D341Med (cell line): ENCODE data around the gene APEX2.
"Not testable (repeated sequence)": the region's sequence is repeated elsewhere in the genome, so short reads cannot be mapped to it uniquely, and the experiment has no call there.

ENCODE experiments used
- DNase-seq: peaks from one replicate; pipeline ENCODE4 v3.0.0; 2012; ENCODE audit warnings: low spot score

Gene APEX2, protein sequence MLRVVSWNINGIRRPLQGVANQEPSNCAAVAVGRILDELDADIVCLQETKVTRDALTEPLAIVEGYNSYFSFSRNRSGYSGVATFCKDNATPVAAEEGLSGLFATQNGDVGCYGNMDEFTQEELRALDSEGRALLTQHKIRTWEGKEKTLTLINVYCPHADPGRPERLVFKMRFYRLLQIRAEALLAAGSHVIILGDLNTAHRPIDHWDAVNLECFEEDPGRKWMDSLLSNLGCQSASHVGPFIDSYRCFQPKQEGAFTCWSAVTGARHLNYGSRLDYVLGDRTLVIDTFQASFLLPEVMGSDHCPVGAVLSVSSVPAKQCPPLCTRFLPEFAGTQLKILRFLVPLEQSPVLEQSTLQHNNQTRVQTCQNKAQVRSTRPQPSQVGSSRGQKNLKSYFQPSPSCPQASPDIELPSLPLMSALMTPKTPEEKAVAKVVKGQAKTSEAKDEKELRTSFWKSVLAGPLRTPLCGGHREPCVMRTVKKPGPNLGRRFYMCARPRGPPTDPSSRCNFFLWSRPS

DNA sequence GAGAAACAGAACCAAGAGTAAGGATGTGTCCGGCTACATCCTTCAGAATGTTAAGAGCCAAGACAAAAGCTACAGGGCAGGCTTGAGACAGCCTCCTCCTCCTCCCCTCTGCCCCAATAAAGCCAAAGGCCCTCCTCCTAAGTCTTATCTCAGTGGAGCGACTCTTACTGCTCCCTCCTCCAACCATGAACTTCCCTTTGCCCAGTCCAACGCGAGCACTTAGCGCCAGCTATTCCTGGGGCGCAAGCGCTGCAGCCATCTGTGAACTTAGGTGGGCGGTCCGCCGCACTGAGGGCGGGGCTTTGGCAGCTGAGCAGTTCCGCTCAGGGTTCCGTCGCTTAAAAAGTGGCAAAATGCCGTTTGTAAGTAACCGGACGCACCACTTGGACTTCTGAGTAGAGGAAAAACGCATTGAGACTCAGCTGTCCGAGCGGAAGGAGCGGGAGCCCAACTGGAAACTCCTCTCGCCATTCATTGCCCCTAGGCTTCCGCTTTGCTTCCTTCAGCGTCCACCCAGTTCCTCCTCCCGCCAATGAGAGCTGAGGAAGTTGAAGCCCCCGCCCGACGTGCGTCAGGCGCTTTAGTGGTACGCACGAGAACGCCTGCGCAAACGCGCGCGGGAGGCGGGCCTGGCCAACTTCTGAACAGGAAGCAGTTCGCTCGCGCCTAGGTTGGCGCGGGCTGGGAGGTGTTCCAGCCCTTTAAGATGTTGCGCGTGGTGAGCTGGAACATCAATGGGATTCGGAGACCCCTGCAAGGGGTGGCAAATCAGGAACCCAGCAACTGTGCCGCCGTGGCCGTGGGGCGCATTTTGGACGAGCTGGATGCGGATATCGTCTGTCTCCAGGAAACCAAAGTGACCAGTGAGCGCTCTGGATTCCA lies at the start of gene APEX2:
APEX2 (plus strand) TSS at position 647 of the 882 bp plus-strand sequence; CDS start at position 707, 60 bp downstream.
- peak; percentile 88 for DNase-seq

DNA sequence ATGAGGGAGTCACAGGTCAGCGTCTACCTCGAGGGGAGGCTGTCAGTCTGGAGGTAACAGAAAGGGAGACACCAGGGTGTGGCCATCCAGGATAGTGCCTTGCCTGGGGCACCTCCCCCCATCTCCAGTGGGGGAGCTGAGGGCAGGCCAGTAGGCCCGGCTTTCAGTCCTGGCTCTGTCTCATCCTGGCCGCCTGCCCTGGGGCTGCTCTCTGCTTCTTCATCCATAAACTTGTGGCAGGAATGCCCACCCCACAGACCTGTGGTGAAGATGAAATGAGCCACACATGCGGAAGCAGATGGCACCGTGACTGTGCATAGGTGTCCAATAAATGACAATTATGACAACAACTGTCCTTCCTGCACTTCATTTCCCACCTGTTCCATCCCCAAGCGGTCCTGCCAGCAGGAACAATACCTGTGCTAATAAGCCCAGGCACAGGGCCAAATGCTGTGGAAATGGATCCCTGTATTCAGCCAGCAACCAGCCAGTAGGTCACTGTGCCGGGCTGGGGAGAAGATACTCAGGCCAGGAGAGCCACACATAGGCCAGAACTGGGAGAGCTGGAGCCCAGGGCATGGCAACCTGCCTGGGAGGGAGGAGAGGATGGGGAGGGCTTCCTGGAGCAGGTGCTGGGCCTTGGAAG lies 49.3 kb upstream of the APEX2 start:
- no peak for DNase-seq

DNA sequence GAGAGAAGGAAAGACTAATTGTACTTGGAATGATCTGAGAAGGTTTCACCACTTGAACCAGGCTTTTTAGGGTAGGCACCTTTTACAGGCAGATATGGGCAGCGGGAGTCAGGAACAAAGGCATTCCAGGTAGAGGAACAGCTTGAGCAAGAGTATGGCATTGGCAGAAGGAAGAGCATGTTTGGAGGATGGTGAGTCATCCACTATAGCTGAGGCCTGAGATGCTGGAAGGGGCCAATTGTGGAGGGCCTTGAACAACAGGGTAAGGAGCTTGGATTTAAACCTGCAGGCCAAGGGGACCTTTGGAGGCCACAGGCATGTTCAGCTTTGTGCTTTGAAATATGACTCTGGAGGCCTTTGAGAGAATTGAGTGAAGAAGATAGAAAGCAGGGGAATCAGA lies 38.4 kb upstream of the APEX2 start:
- no peak for DNase-seq

DNA sequence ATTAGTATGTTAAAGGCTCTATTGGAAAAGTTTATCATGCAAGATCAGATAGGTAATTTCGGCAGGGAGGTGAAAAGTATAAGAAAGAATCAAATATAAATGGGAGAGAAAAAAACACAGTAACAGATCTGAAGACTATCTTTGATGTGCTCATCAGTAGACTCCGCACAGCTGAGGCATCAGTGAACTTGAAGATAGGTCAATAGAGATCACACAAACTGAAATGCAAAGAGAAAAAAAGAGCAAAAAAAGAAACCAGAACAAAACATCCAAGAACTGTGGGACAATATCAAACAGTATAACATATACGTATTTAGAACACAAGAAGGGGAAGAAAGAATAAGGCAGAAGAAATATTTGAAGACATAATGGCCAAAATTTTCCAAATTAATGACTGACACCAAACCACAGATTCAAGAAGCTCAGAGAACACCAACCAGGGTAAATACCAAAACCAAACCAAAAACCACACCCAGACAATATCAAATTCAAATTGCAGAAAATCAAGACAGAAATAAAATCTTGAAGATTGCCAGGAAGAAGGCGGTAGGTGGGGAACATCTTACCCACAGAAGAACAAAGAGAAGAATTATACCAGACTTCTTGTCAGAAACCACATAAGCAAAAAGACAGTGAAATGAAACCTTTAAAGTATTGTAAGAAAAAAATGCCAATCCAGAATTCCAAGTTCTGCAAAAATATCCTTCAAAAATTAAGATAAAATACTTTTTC lies 35.2 kb upstream of the APEX2 start:
- DNase-seq: no peak

DNA sequence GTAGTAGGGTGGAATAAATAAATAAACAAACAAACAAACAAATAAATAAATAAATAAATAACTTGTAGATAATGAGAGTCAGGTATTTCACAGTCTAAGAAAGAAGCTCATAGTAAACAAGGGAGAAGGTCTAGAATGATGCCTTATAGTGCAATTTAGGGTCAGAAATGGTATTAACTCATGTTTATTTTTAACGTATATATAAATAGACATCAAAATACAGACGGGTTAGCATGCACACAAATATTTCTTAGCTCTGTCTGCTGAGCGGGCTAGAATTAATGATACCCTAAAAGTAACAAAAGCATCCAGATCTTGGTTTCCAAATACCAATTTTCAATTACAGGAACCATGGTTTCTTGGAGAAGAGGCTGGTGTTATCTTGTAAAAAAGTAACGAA lies 22.8 kb upstream of the APEX2 start:
- no peak for DNase-seq

DNA sequence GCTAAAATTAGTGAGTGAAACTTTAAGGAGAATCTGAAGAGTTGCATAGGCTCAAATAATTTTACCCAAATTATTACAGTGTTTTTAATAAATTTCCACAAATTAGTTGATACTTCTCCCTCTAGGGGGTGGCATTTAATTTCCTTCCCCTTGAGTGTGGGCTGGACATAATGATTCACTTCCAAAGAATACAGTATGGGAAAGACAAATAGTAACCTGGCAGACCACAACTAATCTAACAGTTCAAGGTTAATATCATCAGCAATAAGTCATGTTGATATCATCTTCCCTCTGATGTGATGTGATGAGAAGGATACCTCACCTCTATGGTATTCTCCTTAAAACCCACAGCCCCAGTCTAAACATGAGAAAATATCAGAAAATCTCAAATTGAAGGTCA lies 21.7 kb upstream of the APEX2 start:
- DNase-seq: no peak

DNA sequence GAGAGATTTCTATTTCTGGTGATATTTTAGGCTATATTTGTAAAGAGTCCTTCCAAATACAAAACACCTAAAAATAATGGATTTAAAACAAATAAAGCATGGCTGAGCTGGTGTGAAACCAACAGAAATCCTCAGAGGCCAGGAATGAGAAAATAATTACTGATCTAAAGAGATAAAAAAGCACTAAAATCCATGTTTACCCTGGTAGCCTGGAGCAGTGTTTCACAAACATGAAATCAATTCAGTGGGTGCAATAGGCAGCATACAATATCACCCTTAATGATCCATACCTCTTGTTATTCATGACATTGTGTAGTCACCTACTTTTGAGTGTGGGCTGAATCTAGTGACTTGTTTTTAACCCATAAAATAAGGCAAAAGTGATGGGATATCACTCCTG lies 20.7 kb upstream of the APEX2 start:
- DNase-seq: no peak

DNA sequence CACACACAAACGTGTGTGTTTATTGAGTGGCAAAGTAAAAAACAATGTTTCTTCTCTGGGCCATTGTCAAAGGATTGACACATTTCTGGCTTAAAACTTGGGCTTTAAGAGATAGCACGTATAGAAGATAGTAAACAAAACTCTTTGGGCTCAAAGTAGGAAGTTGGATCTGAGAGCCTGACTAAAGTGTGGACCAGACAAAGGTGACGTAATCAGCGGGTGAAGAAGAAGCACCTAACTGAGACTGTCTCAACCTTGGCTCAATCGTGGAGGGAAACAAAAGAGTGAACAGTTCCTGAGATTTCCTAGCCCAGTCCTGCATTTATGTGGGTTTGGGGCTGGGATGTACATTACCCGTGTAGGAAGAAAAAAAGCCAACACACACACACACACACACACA lies 19.8 kb upstream of the APEX2 start:
- DNase-seq: no peak

DNA sequence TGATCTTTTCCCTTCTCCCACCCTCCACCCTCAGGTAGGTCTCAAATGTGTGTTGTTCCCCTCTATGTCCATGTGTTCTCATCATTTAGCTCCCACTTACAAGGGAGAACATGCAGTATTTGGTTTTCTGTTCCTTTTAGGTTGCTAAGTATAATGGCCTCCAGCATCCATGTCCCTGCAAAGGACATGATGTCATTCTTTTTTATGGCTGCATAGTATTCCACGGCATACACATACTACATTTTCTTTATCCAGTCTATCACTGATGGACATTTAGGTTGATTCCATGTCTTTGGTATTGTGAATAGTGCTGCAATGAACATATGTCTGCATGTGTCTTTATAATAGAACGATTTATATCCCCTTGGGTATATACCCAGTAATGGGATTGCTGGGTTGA lies 16.9 kb upstream of the APEX2 start:
- not testable (repeated sequence) for DNase-seq

DNA sequence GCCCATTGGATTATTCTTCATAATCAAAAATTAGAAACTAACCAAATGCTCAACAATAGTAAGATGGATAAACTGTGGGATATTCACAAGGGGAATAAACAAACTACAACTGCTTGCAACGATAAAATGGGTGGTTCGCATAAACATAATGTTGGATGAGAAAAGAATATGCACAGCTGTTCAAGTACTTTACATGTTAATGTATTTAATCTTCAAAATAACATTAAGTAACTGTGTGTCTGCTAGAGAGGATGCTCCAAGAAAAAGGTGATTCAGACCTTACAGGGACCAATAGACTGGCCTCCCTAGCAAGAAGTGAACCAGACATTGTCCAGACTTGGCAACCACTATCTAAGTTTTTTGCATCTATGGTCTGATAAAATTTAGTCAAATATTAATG lies 8.5 kb upstream of the APEX2 start:
- DNase-seq: no peak

DNA sequence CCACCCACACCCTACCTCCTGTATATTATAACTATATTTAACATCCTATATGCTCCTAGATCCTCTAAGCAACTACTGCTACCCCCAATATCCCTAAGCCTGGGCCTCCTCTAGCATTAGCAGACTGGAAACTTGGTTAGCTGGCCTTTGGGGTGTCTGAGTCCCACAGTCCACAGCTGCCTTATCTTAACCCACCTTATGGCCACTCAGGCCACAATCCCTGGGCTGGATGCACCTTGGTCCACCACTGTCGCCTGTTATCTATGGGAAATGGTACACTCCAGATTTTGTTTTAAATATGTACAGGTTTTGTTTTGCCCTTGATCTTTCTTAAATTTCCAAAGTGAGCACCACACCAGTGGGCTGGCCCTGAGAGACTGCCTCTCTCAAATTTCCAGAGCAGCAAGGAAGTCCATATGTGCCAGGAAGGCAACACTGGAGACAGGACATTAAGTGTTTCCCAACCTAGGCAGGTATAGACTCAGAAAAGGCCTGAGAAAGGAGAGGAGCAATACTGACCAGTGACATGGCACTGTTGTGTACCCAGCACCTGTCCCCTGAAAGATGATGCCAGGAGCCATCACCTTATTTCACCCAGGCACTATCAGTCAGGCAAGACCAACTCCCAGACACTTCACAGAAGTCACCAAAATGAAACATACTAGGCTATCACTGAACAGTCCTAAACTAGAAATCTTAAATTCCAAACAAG lies 7.1 kb upstream of the APEX2 start:
- DNase-seq: no peak

DNA sequence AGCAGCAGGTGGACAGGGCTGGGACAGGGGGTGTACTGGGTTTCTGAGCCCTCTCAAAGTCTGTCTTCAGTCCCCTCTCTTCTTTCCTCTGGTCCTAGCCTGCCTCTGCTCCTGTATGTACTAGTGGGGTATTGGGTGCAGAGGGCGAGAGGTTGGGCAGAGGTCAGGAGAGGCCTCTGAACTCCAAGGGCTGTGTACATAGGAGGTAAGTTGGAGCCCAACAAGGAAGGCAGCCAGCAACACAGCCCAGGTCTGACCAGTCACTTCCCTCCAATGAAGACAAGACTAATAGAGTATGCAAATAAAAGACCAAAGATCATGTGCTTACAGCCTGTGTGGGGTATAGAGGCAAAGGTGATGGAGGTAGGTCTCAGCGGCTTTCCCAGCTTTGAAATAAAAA lies 6.1 kb upstream of the APEX2 start, which contains the start of gene PFKFB1:
PFKFB1 (minus strand) TSS at position 90 of the 400 bp plus-strand sequence. CDS start 181 bp downstream, outside the sequence.
- DNase-seq: no peak

DNA sequence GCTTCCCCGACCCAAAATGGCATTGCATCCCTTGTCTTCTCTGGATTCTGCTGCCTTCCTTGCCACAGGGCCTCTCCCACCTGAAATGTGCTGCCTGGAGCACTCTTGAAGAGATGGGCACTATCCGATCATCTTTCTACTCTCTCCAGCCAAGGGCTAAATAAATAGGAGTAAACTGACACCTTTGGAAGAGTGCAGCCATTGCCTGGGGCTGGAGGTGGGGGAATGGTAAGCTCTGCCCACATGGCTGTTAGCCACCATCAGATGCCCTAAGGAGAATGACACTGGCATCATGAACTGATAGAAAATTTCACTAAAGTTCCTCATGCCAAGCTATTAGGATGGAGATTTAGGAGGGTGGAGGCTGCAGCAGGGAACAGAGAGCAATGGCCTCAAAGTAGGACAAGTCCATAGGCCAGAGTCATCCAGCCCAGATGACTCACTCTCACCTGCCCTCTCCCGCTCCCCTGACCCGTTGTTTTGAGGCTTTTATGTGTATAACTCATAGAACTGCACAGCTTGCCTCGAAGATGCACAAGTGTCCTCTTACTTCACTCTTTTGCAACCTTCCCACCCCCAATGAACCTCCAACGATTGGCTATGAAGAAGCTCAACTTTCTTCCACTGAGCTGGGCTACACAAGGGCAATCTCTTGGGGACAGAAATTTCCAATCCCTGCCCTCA lies 5.4 kb upstream of the APEX2 start:
- no peak for DNase-seq

DNA sequence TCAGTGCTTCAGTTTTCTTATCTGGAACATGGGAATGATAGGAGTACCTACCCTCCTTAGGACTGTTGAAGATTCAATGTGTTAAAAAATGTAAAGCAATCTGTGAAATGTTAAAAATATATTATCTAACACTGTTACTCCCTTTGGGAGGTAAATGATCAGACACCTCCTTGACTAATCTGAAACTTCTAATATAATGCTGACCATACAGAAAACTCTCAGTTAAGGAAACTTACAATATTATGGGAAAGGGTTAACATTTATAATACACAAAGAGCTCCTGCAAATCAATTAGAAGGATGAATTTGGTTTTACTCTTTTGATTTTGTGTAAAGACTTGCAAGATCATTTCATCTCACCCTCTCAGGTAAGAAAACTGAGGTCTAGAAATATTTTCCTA lies 4.5 kb upstream of the APEX2 start:
- DNase-seq: no peak

DNA sequence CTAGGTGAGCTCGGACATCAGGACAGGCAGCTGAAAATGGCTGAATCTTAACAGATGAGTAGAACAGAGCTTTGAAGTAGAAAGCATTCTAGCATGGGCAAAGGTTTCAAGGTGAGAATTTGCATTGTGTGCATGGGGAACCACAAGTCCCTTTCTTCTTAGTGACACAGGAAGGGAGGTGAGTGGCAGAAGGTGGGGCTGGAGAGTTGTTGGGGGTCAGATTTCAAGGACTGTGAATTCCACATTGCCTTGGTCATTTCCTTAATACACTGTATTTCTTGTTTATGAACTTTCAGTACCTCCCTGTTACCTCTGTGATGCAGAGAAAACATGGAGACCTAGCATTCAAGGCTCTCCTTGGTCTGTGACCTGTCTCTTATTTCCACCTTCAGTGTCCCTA lies 4.1 kb downstream of the APEX2 start:
- no peak for DNase-seq

DNA sequence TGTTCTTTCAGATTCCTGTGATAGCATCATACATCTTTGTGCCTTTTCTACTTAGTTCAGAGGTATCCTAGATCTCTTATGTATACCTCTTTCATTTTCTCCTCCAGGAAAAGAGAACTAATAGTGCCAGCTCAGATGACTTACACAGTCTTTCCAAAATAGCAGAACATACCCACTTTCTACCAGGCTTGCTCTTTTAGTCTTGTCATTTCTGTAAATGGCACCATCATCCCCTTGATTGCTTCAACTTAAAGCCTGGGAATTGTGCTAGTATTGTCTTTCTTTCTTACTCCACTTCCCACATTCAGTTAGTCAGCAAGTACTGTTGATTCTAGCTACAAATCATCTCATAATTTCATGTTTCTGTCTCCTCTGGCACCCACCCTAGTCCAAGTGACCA lies 5.1 kb downstream of the APEX2 start:
- no peak for DNase-seq

DNA sequence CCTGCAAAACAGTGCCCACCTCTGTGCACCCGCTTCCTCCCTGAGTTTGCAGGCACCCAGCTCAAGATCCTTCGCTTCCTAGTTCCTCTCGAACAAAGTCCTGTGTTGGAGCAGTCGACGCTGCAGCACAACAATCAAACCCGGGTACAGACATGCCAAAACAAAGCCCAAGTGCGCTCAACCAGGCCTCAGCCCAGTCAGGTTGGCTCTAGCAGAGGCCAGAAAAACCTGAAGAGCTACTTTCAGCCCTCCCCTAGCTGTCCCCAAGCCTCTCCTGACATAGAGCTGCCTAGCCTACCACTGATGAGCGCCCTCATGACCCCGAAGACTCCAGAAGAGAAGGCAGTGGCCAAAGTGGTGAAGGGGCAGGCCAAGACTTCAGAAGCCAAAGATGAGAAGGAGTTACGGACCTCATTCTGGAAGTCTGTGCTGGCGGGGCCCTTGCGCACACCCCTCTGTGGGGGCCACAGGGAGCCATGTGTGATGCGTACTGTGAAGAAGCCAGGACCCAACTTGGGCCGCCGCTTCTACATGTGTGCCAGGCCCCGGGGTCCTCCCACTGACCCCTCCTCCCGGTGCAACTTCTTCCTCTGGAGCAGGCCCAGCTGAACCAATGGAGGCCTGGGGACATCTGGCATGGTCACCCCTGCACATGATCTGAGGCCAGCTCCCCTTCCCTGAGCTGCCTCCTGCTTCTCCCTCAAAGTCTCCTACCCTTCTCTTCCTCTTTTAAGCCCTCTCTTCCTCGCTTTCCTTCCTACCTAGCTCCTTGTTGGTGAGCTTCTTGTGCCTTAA lies 6.9 kb downstream of the APEX2 start:
- no peak for DNase-seq

DNA sequence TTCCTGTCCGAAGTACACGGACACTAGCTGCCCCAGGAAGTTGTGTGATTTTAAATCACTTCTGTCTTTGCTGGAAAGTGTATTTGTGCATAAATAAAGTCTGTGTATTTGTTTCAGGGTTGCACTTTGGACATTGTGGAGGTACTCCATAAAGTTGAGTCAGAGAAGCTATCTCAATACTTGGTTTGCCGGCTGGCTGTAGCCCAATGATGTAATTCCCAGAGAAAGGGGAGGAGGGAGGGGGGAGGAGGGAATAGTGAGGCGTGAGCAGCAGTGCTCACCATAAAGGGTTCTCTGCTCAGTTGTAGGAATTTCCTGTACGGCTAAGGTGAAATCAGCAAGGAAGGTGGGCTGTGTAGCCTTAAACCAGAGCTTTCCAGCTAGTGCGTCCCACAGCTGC lies 7.5 kb downstream of the APEX2 start:
- DNase-seq: no peak

DNA sequence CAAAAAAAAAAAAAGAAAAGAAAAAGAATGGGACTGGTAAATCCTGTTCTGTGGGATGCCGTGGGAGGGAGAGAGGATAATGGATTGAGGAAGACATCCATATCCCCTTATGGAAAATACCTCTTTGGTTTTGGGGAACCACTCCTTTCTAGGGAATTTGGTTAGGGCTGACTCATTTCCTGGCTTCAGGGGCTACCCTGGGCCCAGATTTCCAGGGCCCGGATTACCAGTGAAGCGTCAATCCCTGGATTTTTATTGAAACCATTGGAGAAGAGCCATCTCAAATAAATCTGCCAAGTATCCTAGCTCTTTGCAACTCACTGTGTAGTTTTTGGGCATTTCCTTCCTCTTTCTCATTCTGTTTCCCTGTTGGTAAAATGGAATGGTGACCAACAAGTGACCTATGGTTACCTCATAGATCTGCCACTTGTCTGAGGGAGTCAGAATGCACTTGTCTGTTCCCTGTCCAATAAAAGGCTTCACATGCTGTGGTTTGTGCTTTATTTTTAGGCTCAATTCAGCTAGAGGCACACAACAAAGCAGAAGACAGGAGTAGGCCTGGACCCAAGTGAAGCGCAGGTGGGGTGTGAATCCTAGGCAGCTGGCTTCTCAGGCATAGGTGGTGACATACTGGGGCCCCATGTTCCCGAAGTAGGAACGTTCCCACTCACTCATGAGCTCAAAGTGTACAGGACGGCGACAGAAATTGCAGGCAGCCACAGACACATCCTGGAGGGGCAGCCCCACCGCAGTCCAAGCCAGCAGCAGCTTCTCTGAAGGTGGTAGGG lies 8.6 kb downstream of the APEX2 start:
- DNase-seq: no peak
